Adrenal gland (tissue), 5 donors: ENCODE data around the gene KCNIP3.

ENCODE experiments used
- POLR2A ChIP-seq, 2 donors: fragments of 450-650 bp; IDR thresholded peaks; one replicate each; pipeline ENCODE4 v1.6.1; 2017; ENCODE audit warnings: antibody characterized with exemption in 2 of 2, mild to moderate bottlenecking in 2 of 2, moderate library complexity in 1 of 2
- TF ChIP-seq, protein P1 (sequence below), 6 experiments: fragments of 450-650 bp in 4 of 6; fragments of 200-600 bp in 2 of 6; sonication (generic) in 1 of 6; IDR thresholded peaks; 1 replicate in 5 of 6; 2 replicates in 1 of 6; pipeline versions ENCODE4 v1.5.1 to v1.8.0; 2016 to 2021; ENCODE audit warnings: antibody characterized with exemption in 6 of 6, mild to moderate bottlenecking in 2 of 6, moderate library complexity in 1 of 6
- donor health status: DM: no; HTN: no; CAD: no.

DNA sequence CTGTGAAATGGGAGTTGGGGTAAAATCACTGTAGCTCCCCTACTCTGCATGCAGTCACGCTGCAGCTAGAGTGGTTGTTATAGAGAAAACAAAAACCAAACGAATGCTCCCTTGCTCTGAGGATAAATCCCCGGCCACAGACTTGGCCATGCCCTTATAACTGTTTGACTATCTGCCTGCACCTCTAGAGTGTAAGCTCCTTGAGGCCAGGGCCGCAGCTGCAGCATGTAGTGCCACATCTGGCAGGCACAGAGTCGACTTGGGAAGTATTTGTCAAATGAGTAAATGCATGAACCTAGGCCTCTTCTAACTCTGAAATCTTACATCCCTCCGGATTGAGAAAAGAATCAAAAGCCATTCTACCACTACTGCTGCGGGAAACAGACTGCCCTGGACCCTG is 35.9 kb downstream of the KCNIP3 start:
- TF ChIP-seq, protein P1, sequence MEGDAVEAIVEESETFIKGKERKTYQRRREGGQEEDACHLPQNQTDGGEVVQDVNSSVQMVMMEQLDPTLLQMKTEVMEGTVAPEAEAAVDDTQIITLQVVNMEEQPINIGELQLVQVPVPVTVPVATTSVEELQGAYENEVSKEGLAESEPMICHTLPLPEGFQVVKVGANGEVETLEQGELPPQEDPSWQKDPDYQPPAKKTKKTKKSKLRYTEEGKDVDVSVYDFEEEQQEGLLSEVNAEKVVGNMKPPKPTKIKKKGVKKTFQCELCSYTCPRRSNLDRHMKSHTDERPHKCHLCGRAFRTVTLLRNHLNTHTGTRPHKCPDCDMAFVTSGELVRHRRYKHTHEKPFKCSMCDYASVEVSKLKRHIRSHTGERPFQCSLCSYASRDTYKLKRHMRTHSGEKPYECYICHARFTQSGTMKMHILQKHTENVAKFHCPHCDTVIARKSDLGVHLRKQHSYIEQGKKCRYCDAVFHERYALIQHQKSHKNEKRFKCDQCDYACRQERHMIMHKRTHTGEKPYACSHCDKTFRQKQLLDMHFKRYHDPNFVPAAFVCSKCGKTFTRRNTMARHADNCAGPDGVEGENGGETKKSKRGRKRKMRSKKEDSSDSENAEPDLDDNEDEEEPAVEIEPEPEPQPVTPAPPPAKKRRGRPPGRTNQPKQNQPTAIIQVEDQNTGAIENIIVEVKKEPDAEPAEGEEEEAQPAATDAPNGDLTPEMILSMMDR (IDR thresholded peaks at IDR 0.05) = no peak
- TF ChIP-seq POLR2A (IDR thresholded peaks at IDR 0.05) = no peak
